Naive thymus-derived CD8-positive, alpha-beta T cell (primary cell): ENCODE results near the gene MMP1. TPM values are rescaled to one million over a fixed set of nuclear protein-coding genes. Genes with fewer than 3 reads are reported as not detected.
A peak's percentile ranks its signal among the peaks of the same experiment; 100 is the strongest.

ENCODE experiments used
- ATAC-seq, 2 donors: fragments of 150-1000 bp; cut with Tn5 transposase in 1 of 2; sonication (Bioruptor Pico), chemical (Tn5 transposase) in 1 of 2; 1 replicate in 1 of 2; 2 replicates in 1 of 2; pipeline ENCODE4 v1.10.0; 2021; ENCODE audit warnings: mild to moderate bottlenecking in 2 of 2, moderate library complexity in 2 of 2
- POLR2A ChIA-PET: fragments of 350-600 bp; sonication (Branson Sonifier 250); formaldehyde crosslinking; loops from one replicate; lab custom pipeline; 2021; ENCODE audit warnings: antibody characterized with exemption; lab: Charles Lee
- DNase-seq, 10 donors: peaks; one replicate each; pipeline versions ENCODE4 v3.0.0 to v3.0.0-alpha.2; 2020 to 2022
- H3K27ac Mint-ChIP-seq, 10 donors: one replicate each; pipeline ENCODE4 v1.8.0; 2020 to 2022; ENCODE audit warnings: mild to moderate bottlenecking in 10 of 10, mixed read lengths in 10 of 10, moderate library complexity in 4 of 10, inconsistent platforms in 1 of 10
- H3K27me3 Mint-ChIP-seq, 5 donors: one replicate each; pipeline ENCODE4 v1.8.0; 2021 to 2022; ENCODE audit warnings: mixed read lengths in 5 of 5
- H3K36me3 Mint-ChIP-seq, 3 donors: one replicate each; pipeline ENCODE4 v1.8.0; 2020 to 2022; ENCODE audit warnings: mixed read lengths in 3 of 3, mild to moderate bottlenecking in 2 of 3, inconsistent platforms in 1 of 3
- H3K4me1 Mint-ChIP-seq, 4 donors: one replicate each; pipeline ENCODE4 v1.8.0; 2021 to 2022; ENCODE audit warnings: mixed read lengths in 4 of 4
- H3K4me3 Mint-ChIP-seq, 10 donors: one replicate each; pipeline ENCODE4 v1.8.0; 2020 to 2022; ENCODE audit warnings: mild to moderate bottlenecking in 10 of 10, mixed read lengths in 10 of 10, moderate library complexity in 6 of 10, inconsistent platforms in 1 of 10
- H3K9me3 Mint-ChIP-seq, 9 donors: one replicate each; pipeline ENCODE4 v1.8.0; 2020 to 2022; ENCODE audit warnings: mixed read lengths in 9 of 9, mild to moderate bottlenecking in 3 of 9, inconsistent platforms in 1 of 9, moderate library complexity in 1 of 9
- polyA plus RNA-seq, 3 donors: library from polyadenylated mRNA; unstranded; fragments of 300-500 nt; fragmentation: Illumina TruSeq; gene quantifications; one replicate each; pipeline ENCODE4 v1.2.3, GENCODE V29; 2021
- total RNA-seq, 8 experiments: library from RNA in 2 of 8; stranded (reverse) in 2 of 8; gene quantifications; one replicate each; pipeline ENCODE4 v1.2.3 and lab custom pipeline; 2021 to 2026

Gene MMP1
- total and polyA plus RNA-seq, 5 experiments from 2014 or later = not detected

DNA sequence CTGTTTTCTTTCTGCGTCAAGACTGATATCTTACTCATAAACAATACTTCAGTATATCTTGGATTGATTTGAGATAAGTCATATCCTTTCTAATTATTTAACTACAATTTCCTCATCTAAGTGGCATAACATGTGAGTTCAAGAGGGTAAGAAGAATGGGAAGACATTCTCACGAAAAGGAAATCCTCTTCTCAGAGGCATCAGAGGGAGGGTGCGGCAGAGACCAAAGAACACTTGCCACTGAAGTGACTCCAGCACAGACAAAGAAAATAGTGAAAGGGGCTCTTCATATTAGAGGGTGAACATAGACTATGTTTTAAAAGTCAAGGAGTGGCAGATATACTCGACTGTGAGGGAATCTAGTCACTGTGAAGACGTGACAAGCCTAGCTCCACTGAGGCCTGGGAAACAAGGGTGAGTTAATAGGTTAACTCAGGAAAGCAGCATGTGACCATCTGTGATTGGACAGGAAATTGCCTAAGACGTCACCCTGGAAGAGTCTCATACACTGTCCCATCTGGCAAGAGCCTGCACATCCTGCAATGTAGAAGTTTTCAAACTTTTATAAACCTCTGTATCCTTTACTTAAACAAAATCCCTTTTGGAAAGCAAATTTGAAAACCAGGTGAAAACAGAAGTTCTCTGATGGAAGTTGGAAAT, 1.9 kb upstream of the MMP1 start:
- H3K4me3 Mint-ChIP-seq = no peak overlapping the region
- POLR2A ChIA-PET = no interaction called here
- no peaks in the 10 kb centered on the region for H3K36me3 Mint-ChIP-seq
- no peaks in the 10 kb centered on the region for H3K4me1 Mint-ChIP-seq
- H3K9me3 Mint-ChIP-seq = no peaks in the 10 kb centered on the region
- ATAC-seq = no peak
- peaks cover 7 to 22% (median 11%) of the 10 kb centered on the region in 5 donors for H3K27me3 Mint-ChIP-seq
- DNase-seq = no peak
- H3K27ac Mint-ChIP-seq = no peak overlapping the region

DNA sequence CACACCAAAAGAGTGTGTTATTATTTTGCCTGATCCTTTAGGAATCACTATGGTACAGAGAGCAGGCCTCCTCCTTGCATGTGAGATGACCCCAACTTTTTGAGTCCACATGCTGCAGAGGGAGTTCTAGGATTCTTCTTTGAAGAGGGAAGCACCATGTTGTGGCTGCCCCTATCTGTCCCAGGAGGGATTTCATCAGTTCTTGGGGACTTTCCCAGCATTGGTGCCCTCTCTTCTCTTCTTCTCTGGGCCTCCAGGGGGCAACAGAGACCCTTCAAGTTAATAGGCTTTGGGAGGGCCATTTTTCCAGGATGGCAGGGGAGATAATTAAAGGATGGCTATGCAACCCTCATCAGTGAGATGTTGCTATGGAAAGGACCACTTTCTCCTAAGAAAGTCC, 3.6 kb downstream of the MMP1 start:
- Mint-ChIP-seq H3K36me3 (no peaks in the 10 kb centered on the region), H3K4me3 (no peak overlapping the region), H3K27ac (no peak overlapping the region), H3K9me3 (no peaks in the 10 kb centered on the region), H3K4me1 (no peaks in the 10 kb centered on the region), H3K27me3 (peaks cover 0 to 10% (median 2%) of the 10 kb centered on the region in 5 donors)
- DNase-seq (no peak), ATAC-seq (peak in 1 of 2 donors; percentile 32)
- POLR2A ChIA-PET = no interaction called here

GRCh38 chr11:102793677-102794290, 4.2 kb downstream of the MMP1 start:
- Mint-ChIP-seq H3K36me3 (no peaks in the 10 kb centered on the region), H3K27ac (no peak overlapping the region), H3K27me3 (peaks cover 0 to 12% (median 2%) of the 10 kb centered on the region in 5 donors), H3K4me1 (no peaks in the 10 kb centered on the region), H3K4me3 (no peak overlapping the region), H3K9me3 (no peaks in the 10 kb centered on the region)
- DNase-seq (no peak), ATAC-seq (no peak)
- POLR2A ChIA-PET = no interaction called here

DNA sequence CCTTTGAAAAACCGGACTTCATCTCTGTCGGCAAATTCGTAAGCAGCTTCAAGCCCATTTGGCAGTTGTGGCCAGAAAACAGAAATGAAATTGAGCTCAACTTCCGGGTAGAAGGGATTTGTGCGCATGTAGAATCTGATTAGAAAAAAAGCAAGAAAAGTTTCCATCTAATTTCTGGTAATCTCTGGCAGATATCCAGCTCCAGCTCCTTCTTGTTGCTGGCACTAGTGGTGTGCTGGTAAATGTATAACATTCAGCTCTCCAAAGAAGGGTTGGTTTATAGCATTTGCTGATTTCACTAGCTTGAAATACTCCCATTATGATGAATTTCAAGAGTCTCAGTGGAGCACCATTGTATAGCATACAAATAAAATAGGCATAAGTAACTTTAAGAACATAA, 5.4 kb downstream of the MMP1 start:
- no peaks in the 10 kb centered on the region for H3K9me3 Mint-ChIP-seq
- peaks cover 0 to 15% (median 2%) of the 10 kb centered on the region in 5 donors for H3K27me3 Mint-ChIP-seq
- no peaks in the 10 kb centered on the region for H3K4me1 Mint-ChIP-seq
- DNase-seq (no peak), ATAC-seq (no peak)
- POLR2A ChIA-PET = no interaction called here
- no peak overlapping the region for H3K27ac Mint-ChIP-seq
- no peak overlapping the region for H3K4me3 Mint-ChIP-seq
- H3K36me3 Mint-ChIP-seq = no peaks in the 10 kb centered on the region

DNA sequence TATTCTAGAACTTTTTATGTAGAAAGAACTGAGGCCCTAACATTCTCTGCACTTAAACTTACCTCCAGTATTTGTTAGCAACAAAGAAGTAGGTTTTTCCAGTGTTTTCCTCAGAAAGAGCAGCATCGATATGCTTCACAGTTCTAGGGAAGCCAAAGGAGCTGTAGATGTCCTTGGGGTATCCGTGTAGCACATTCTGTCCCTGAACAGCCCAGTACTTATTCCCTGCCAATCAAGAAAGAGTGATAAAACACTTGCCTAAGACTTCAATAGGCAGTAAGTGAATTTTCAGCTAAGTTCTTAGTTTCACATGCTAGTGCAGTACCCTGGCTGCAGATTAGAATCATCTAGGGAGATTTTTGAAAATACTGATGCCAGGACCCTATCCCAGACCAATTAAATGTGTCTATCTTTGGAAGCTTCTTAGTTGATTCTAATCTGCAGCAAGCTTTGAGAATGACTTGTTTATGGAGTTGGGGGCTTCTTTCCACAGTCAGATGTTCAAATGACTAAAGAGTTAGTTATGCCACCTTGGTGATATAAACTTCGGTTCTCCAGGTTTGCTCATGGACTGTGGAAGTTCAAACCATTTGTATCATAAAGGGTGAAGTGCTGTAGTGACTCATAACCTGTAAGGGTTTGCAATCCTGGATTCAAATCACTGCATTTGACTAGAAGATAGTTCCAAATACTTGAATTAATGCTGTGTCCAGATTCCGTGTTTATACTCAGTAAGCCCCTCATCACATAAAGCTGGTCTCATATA, 6.5 kb downstream of the MMP1 start:
- Mint-ChIP-seq H3K9me3 (no peaks in the 10 kb centered on the region), H3K4me1 (no peaks in the 10 kb centered on the region), H3K27me3 (peaks cover 0 to 15% (median 2%) of the 10 kb centered on the region in 5 donors), H3K36me3 (no peaks in the 10 kb centered on the region), H3K4me3 (no peak overlapping the region), H3K27ac (no peak overlapping the region)
- no peak for ATAC-seq
- POLR2A ChIA-PET = no interaction called here
- DNase-seq = no peak

DNA sequence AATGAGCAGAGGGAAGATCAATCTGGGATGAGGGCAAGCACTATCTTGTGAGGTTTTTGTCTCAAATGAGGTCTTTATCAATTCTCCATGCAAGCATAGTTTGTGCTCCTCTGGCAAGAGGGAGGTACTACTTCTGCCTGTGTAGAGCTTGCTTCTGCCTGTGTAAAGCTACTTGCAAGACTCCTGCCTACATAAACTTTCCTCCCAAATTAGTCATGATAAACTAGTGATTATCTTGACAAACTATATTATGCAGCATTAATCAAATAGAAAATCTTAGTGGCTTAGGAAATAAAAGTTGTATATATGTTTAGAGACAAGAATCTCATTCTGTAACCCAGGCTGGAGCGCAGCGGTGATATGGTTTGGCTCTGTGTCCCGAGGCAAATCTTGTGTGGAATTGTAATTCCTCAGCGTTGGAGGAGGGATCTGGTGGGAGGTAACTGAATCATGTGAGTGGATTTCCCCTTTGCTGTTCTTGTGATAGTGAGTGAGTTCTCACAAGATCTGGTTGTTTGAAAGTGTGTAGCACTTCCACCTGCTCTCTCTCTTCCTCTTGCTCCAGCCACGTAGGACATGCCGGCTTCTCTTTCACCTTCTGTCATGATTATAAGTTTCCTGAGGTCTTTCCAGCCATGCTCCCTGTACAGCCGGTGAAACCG, 9.5 kb downstream of the MMP1 start:
- H3K4me3 Mint-ChIP-seq = no peak overlapping the region
- ATAC-seq = no peak
- H3K36me3 Mint-ChIP-seq = no peaks in the 10 kb centered on the region
- no peak for DNase-seq
- H3K27me3 Mint-ChIP-seq = peaks cover 0 to 15% (median 5%) of the 10 kb centered on the region in 5 donors
- POLR2A ChIA-PET = no interaction called here
- no peak overlapping the region for H3K27ac Mint-ChIP-seq
- no peaks in the 10 kb centered on the region for H3K4me1 Mint-ChIP-seq
- H3K9me3 Mint-ChIP-seq = peaks cover 0 to 3% (median 0%) of the 10 kb centered on the region in 9 donors

DNA sequence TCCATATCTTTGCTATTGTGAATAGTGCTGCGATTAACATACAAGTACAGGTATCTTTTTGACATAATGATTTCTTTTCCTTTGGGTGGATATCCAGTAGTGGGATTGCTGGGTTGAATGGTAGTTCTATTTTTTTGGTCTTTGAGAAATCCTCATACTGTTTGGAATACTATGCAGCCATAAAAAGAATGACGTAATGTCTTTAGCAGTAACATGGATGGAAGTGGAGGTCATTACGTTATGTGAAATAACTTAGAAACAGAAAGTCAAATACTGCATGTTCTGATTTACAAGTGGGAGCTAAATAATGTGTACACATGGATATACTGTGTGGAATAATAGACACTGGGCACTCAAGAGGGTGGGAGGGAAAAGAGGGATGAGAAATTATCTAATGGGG, 13.6 kb downstream of the MMP1 start:
- no peaks in the 10 kb centered on the region for H3K4me1 Mint-ChIP-seq
- DNase-seq = no peak
- peaks cover 0 to 3% (median 0%) of the 10 kb centered on the region in 9 donors for H3K9me3 Mint-ChIP-seq
- peaks cover 2 to 21% (median 7%) of the 10 kb centered on the region in 5 donors for H3K27me3 Mint-ChIP-seq
- no peak overlapping the region for H3K4me3 Mint-ChIP-seq
- H3K27ac Mint-ChIP-seq = no peak overlapping the region
- POLR2A ChIA-PET = no interaction called here
- no peaks in the 10 kb centered on the region for H3K36me3 Mint-ChIP-seq
- no peak for ATAC-seq

GRCh38 chr11:102783720-102784119, 14.2 kb downstream of the MMP1 start:
- no peak overlapping the region for H3K4me3 Mint-ChIP-seq

DNA sequence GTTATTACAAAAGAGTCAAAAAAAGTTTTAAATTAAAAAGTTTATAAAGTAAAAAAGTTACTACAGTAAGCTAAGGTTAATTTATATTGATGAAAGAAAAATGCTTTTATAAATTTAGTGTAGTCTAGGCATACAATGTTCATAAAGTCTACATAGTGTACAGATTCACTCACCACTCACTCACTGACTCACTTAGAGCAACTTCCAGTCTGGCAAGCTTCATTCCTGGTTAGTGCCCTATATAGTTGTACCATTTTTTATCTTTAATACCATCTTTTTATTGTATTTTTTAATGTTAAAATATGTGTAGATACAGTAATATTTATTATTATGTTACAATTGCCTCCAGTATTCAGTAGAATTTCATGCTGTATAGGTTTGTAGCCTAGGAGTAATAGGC, 14.9 kb downstream of the MMP1 start:
- Mint-ChIP-seq H3K9me3 (peaks cover 0 to 3% (median 0%) of the 10 kb centered on the region in 9 donors), H3K27ac (no peak overlapping the region), H3K4me1 (no peaks in the 10 kb centered on the region), H3K27me3 (peaks cover 2 to 15% (median 7%) of the 10 kb centered on the region in 5 donors), H3K4me3 (no peak overlapping the region), H3K36me3 (no peaks in the 10 kb centered on the region)
- no peak for ATAC-seq
- POLR2A ChIA-PET = no interaction called here
- no peak for DNase-seq

More at GRCh38 chr11:102783720-102784119, 14.2 kb downstream of the MMP1 start:
- peaks cover 0 to 3% (median 0%) of the 10 kb centered on the region in 9 donors for H3K9me3 Mint-ChIP-seq
- ATAC-seq (no peak), DNase-seq (no peak)
- no peak overlapping the region for H3K27ac Mint-ChIP-seq
- peaks cover 2 to 15% (median 7%) of the 10 kb centered on the region in 5 donors for H3K27me3 Mint-ChIP-seq
- no peaks in the 10 kb centered on the region for H3K4me1 Mint-ChIP-seq
- no peaks in the 10 kb centered on the region for H3K36me3 Mint-ChIP-seq
- POLR2A ChIA-PET = no interaction called here

GRCh38 chr11:102781676-102782075, 16.3 kb downstream of the MMP1 start:
- peaks cover 2 to 12% (median 7%) of the 10 kb centered on the region in 5 donors for H3K27me3 Mint-ChIP-seq
- ATAC-seq = no peak
- H3K4me1 Mint-ChIP-seq = no peaks in the 10 kb centered on the region
- POLR2A ChIA-PET = no interaction called here
- H3K9me3 Mint-ChIP-seq = peaks cover 0 to 3% (median 0%) of the 10 kb centered on the region in 9 donors
- H3K4me3 Mint-ChIP-seq = no peak overlapping the region
- H3K27ac Mint-ChIP-seq = no peak overlapping the region
- DNase-seq = no peak
- no peaks in the 10 kb centered on the region for H3K36me3 Mint-ChIP-seq

DNA sequence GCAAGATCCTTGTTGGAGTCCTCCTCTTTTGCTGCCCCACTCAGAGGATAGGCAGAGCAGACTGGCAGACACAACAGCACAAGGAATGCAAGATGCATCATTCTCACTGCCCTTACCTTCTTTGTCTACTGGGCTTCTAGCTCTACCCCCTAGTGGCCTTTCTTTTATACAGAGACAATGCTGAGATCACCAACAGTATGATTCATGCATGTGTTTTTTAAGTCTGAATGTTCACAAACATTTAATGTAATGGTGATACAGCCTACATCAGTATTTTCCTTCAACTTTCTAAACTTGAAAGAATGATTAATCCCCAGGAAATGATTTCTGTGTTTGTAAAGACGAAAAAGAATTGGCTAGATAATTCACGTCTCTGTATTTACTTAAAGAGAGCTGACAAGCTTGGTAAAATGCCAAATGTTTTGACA, 17.5 kb downstream of the MMP1 start, which contains the start of gene MMP10:
Gene MMP10, minus strand, starts transcription at position 138 of the 428 bp plus-strand sequence. Its CDS starts 37 bp downstream, at position 101.
- no peak for ATAC-seq
- no peak for DNase-seq
- H3K9me3 Mint-ChIP-seq = peaks cover 0 to 3% (median 0%) of the 10 kb centered on the region in 9 donors
- no peak within 1 kb of the TSS for H3K27ac Mint-ChIP-seq
- peaks cover 2 to 12% (median 7%) of the 10 kb centered on the region in 5 donors for H3K27me3 Mint-ChIP-seq
- no peaks in the 10 kb centered on the region for H3K36me3 Mint-ChIP-seq
- no peaks in the 10 kb centered on the region for H3K4me1 Mint-ChIP-seq
- H3K4me3 Mint-ChIP-seq = no peak within 1 kb of the TSS
- POLR2A ChIA-PET = no interaction called here

- no peaks in the 10 kb centered on the region for H3K36me3 Mint-ChIP-seq
- H3K4me1 Mint-ChIP-seq = no peaks in the 10 kb centered on the region
- H3K27ac Mint-ChIP-seq = no peak overlapping the region
- no peak overlapping the region for H3K4me3 Mint-ChIP-seq
- peaks cover 2 to 17% (median 10%) of the 10 kb centered on the region in 5 donors for H3K27me3 Mint-ChIP-seq
- no peaks in the 10 kb centered on the region for H3K9me3 Mint-ChIP-seq
- POLR2A ChIA-PET = no interaction called here
- DNase-seq = no peak
- no peak for ATAC-seq
These were observed 21.5 kb downstream of the MMP1 start for GRCh38 chr11:102776454-102776853.
